Panc1 (cell line): ENCODE data around the gene SLC32A1.

Source experiments
- TCF7L2 ChIP-seq: IDR thresholded peaks from 2 replicates; pipeline ENCODE4 v1.6.1; 2011; ENCODE audit warnings: mild to moderate bottlenecking, low read depth, low read length, inconsistent platforms
- TF ChIP-seq, protein P1 (sequence below): fragments of 450-650 bp; IDR thresholded peaks from 2 replicates; pipeline ENCODE4 v1.5.1; 2017; ENCODE audit warnings: mild to moderate bottlenecking
- TF ChIP-seq, protein P2 (sequence below), 2 experiments: IDR thresholded peaks; 2 replicates each; pipeline ENCODE4 v1.6.1; 2011 to 2012; ENCODE audit warnings: low read depth in 2 of 2, control low read depth in 1 of 2, low read length in 1 of 2, mild to moderate bottlenecking in 1 of 2, moderate library complexity in 1 of 2; ENCODE audit not compliant: insufficient read depth in 1 of 2

DNA sequence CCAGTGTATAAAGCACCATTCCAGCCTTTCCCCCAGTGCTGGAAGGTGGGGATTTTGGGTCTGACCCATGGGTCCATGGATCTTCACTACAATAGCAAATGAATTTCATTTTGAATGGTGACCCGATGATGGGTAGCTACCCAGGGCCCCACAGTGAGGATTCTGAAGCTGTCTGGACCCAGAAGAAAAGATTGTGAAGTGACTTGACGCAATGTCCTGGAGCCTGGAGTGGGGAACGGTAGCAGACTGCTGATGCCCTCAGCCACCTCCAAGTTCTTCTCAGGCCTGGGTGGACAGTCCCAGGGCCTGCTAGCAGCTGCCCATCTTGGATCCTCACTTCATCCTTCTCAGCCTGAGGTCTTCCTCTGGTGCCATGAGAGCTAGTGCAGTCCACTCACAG lies 23.4 kb upstream of the SLC32A1 start:
- TF ChIP-seq, protein P1, sequence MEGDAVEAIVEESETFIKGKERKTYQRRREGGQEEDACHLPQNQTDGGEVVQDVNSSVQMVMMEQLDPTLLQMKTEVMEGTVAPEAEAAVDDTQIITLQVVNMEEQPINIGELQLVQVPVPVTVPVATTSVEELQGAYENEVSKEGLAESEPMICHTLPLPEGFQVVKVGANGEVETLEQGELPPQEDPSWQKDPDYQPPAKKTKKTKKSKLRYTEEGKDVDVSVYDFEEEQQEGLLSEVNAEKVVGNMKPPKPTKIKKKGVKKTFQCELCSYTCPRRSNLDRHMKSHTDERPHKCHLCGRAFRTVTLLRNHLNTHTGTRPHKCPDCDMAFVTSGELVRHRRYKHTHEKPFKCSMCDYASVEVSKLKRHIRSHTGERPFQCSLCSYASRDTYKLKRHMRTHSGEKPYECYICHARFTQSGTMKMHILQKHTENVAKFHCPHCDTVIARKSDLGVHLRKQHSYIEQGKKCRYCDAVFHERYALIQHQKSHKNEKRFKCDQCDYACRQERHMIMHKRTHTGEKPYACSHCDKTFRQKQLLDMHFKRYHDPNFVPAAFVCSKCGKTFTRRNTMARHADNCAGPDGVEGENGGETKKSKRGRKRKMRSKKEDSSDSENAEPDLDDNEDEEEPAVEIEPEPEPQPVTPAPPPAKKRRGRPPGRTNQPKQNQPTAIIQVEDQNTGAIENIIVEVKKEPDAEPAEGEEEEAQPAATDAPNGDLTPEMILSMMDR: no peak
- TF ChIP-seq, protein P2, sequence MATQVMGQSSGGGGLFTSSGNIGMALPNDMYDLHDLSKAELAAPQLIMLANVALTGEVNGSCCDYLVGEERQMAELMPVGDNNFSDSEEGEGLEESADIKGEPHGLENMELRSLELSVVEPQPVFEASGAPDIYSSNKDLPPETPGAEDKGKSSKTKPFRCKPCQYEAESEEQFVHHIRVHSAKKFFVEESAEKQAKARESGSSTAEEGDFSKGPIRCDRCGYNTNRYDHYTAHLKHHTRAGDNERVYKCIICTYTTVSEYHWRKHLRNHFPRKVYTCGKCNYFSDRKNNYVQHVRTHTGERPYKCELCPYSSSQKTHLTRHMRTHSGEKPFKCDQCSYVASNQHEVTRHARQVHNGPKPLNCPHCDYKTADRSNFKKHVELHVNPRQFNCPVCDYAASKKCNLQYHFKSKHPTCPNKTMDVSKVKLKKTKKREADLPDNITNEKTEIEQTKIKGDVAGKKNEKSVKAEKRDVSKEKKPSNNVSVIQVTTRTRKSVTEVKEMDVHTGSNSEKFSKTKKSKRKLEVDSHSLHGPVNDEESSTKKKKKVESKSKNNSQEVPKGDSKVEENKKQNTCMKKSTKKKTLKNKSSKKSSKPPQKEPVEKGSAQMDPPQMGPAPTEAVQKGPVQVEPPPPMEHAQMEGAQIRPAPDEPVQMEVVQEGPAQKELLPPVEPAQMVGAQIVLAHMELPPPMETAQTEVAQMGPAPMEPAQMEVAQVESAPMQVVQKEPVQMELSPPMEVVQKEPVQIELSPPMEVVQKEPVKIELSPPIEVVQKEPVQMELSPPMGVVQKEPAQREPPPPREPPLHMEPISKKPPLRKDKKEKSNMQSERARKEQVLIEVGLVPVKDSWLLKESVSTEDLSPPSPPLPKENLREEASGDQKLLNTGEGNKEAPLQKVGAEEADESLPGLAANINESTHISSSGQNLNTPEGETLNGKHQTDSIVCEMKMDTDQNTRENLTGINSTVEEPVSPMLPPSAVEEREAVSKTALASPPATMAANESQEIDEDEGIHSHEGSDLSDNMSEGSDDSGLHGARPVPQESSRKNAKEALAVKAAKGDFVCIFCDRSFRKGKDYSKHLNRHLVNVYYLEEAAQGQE (IDR thresholded peaks at IDR 0.05; ENCODE audit: insufficient read depth in 1 of 2, low read depth in 2 of 2, low read length in 1 of 2): no peak
- TF ChIP-seq TCF7L2: no peak
